Non-pigmented ciliary epithelial cell (primary cell): ENCODE measurements around the gene ACOT12.
"Not testable (repeated sequence)": the region's sequence is repeated elsewhere in the genome, so short reads cannot be mapped to it uniquely, and the experiment has no call there.

Experiments
- DNase-seq: peaks from one replicate; pipeline ENCODE4 v3.0.0-alpha.2; 2010; ENCODE audit warnings: low read depth

Gene ACOT12

DNA sequence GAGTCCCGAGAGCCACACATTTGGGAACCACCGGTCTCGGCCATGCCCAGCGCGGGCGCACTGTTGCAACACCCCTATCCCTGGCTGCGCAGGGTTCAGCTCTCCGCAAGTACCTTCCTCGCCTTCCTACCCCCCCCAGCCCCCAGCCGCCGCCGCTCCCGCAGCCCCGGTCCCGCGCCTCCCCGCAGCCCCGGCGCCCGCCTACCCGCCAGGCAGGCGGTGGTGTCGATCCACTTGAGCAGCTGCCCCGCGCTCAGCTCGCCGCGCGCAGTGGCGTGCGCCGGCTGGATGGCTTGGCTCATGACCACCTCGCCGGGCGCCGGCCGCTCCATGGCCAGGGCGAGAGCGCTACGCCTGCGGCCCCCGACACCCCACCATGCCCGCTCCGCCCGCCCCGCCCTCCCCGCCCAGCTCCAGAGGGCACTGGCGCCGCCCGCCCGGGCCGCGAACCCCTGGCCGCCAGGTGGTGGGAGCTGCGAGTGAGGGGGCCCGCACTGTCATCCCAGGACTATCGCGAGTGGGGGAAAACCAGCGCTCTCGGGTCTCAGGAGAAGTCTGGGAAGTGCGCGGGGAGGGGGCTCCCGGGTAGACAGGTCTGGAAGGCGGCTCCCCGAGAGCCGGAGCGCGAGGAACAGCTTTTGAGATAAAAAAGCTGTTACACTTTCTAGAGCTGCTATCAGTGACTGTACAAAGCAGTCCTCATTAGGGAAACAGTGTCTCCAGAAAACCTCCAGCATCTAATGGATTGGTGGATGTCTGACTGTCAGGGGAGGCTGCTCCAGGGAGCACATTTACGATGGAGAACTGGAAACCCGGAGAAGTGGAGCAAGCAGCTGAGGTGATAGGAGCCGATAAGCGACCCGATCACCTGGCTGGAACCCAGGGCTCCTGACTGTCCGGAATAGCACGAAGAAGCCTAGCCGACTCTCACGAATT lies at the start of gene ACOT12:
TSS of gene ACOT12 (minus strand) at position 352 of the 936 bp plus-strand sequence. CDS start at position 332, 20 bp downstream.
- no peak for DNase-seq

- no peak for DNase-seq
Measured at GRCh38 chr5:81435023-81435422, 41.1 kb upstream of the ACOT12 start.

- no peak for DNase-seq
Measured at GRCh38 chr5:81429985-81430384, 36.1 kb upstream of the ACOT12 start.

- DNase-seq, result no peak
Measured at GRCh38 chr5:81429363-81429762, 35.4 kb upstream of the ACOT12 start.

GRCh38 chr5:81428861-81429260 lies 34.9 kb upstream of the ACOT12 start:
- no peak for DNase-seq

- DNase-seq, result no peak
Measured at GRCh38 chr5:81428446-81428845, 34.5 kb upstream of the ACOT12 start.

DNA sequence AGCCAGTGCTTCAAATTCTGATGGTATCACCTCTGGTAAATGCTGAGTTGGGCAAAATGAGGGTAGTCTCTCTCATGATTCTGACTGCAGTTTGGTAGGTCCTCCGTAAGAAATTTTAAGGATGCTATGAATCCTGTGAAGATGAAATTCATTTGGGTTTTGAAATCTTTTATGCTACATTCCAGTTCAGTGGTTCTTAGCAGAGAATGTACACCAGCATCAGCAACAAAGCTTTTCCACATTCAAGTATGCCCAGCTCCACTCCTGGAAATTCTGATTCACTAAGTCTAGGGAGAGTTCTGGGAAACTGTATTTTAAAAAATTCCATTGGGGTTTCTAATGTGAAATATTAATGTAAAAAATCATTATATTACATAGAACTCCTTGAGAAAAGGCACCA lies 33.6 kb upstream of the ACOT12 start:
- DNase-seq, result no peak

DNA sequence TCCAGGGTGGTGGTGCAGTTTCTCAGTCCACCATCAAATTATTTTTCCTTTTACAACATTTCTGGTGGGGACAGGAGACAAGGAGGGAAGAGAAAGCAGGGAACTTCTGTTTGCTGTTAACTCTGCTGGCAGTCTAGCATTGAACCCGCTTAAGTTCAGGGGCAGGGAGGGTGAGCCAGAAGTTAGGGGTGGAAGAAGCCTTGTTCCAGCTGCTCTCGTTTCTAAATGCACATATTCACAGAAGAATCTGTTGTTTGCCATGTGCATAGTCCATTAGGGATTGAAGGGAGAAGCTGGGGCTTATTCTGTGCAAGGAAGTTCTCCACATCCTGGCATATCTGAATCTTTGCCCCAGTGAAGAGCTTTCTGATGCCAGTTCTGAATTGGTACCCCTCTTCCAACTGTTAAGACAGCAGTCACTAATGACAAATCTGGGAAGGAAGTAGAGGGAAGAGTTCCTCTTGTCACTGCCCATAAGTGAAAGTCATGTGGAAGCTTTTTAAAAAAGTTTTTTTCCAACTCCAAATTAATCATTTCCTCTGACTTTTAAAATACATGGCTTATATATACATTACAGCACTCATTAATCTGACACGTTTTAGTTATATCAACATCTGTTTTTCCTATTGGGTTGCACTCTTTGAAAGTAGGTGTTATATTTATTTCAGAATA lies 32.6 kb upstream of the ACOT12 start:
- no peak for DNase-seq

GRCh38 chr5:81425569-81425968 lies 31.6 kb upstream of the ACOT12 start:
- no peak for DNase-seq

DNA sequence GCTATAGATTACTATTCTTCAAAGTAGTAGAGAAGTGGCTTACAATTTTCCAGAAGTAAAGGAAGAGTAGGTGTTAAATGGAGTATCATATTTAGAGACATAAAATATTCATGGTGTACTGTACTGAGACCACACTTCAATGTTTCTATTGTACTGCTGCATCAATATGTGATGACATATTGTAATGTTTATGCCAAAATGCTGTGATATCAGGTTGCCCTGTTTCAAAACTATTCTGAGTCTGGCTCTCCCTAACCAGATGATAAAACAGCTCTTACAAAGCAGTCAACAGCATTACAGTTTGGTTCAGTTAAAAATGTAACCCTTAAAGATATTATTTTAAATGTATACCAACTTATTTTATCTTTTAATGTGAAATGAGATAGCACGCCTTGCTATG lies 30.8 kb upstream of the ACOT12 start:
- DNase-seq, result no peak

DNA sequence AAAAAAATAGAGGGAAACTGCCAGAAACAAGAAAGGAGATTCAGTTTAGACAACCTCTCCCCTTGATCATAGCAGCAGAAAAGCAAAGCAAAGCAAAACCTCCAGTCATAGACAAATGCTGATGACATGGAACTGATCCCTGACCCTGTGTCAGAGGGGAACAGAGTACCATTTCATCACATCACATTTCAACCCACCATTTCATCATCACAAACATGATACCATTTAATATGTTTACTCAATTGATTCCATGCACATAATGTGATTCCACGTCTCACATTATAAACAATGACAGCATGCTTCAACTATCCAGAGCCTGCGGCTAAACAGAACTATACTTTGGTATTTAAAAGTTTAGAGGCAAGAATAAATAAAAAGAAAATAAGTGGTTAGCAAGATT lies 28.7 kb upstream of the ACOT12 start:
- DNase-seq, result peak; percentile 71

- DNase-seq, result peak; percentile 86
Measured at GRCh38 chr5:81420039-81420667, 26.2 kb upstream of the ACOT12 start.

DNA sequence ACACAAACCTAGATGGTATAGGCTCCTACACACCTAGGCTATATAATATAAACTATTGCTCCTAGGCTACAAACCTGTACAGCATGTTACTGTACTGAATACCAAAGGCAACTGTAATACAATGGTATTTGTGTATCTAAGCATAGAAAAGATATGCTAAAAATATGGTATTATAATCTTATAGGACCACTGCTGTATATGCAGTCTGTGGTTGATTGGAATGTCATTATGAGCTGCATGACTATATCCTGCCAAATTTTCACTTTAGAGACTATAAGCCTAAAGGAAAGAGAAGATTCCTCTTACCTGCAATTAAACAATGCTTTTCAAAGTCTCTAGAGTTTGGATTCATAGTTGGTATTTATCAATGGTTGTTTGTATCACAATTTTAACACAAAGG lies 24.7 kb upstream of the ACOT12 start:
- DNase-seq, result no peak

GRCh38 chr5:81417052-81417451 lies 23.1 kb upstream of the ACOT12 start:
- DNase-seq, result no peak

DNA sequence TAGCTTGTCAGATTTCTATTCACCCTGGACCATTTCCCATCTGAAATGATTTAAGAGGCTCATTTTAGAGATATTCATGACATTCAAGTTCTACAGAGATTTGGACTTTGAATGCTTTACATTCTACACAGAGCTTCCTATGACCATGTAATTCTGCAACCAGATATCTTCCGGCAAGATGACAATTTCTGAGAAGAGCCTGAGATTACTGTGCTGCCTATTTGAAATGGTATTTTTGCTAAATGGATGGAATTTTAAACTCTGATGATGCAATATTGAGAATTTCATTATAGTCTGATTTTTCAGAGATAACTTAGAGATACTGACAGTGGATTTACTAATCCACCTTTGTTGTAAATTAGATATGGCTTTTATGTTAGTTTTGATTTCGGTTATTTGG lies 16.0 kb upstream of the ACOT12 start:
- no peak for DNase-seq

GRCh38 chr5:81409361-81409760 lies 15.4 kb upstream of the ACOT12 start:
- DNase-seq, result no peak

GRCh38 chr5:81408496-81408895 lies 14.6 kb upstream of the ACOT12 start:
- no peak for DNase-seq

- not testable (repeated sequence) for DNase-seq
Measured at GRCh38 chr5:81407811-81408210, 13.9 kb upstream of the ACOT12 start.

- no peak for DNase-seq
Measured at GRCh38 chr5:81405126-81405891, 11.4 kb upstream of the ACOT12 start.

DNA sequence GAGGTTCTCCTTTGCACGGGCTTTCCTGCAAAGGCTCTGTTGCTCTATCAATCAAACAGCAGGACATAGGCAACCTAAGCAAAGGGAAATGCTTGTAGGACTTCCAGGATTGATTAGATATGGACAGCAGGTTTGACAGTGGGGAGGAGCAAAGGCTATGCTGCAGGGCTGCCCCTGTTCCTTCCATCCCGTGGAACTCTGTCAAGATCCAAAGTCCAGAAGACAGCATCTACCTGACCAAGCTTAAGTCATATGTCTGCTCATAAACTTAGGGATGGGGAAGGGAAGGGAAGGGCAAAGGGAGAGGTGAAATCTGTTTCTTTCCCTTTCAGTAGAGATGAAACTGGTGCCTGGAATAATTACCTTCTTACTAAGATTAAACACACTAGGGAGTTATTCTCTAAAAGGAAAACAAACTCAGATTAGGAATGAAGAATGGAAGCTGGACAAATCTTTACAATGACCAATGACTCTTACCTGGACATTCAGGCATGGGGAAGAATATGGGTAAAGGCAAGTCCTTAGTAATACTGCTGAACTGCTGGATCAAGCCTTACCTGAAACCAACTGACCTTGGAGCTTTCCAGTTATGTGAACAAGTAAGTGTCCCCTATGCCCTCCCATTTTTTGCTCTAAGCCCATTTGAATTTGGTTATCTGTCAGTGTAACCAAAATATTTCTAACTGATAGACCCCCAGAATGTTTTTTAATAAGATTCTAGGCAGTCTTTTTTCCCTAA lies 8.4 kb upstream of the ACOT12 start:
- DNase-seq, result no peak

DNA sequence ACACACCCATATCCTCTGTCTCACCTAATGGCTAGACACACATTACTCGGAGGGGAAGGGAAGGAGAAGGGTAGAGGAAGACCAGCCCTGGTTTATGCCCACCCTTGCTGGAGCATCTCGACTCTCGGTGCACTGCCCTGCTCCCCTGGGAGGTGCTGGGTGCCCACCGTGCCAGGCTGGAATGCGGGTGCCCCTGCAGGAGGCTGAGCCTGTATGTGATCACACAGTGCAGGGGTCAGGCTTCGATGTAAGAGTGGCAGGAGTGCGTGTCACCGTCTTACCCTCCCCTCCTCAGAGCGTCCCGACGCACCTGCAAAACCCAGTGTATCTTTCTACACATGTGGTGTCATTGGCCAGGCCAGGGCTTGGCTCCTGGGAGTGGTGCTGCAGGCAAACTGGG lies 7.3 kb upstream of the ACOT12 start:
- no peak for DNase-seq
